B cell (primary cell): ENCODE measurements around the gene FRMD4A.

Experiments
- EZH2 ChIP-seq: IDR thresholded peaks from 2 replicates; pipeline ENCODE4 v1.6.1; 2012; ENCODE audit warnings: borderline replicate concordance, low read depth, mild to moderate bottlenecking, moderate library complexity, low read length; ENCODE audit not compliant: insufficient read depth, poor library complexity, severe bottlenecking
- TF ChIP-seq, protein P1 (sequence below): fragments of 200-600 bp; IDR thresholded peaks from one replicate; pipeline ENCODE4 v1.8.0; 2022; ENCODE audit warnings: antibody characterized with exemption, mild to moderate bottlenecking

- TF ChIP-seq, protein P1, sequence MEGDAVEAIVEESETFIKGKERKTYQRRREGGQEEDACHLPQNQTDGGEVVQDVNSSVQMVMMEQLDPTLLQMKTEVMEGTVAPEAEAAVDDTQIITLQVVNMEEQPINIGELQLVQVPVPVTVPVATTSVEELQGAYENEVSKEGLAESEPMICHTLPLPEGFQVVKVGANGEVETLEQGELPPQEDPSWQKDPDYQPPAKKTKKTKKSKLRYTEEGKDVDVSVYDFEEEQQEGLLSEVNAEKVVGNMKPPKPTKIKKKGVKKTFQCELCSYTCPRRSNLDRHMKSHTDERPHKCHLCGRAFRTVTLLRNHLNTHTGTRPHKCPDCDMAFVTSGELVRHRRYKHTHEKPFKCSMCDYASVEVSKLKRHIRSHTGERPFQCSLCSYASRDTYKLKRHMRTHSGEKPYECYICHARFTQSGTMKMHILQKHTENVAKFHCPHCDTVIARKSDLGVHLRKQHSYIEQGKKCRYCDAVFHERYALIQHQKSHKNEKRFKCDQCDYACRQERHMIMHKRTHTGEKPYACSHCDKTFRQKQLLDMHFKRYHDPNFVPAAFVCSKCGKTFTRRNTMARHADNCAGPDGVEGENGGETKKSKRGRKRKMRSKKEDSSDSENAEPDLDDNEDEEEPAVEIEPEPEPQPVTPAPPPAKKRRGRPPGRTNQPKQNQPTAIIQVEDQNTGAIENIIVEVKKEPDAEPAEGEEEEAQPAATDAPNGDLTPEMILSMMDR = no peak
- no peak for TF ChIP-seq EZH2
Observed at GRCh38 chr10:14198078-14198477, 132.6 kb downstream of the FRMD4A start.
